ENCODE data around the gene TNRC6A. TPM values are rescaled to one million over a fixed set of nuclear protein-coding genes. Genes with fewer than 3 reads are reported as not detected.

Gene TNRC6A
- total RNA-seq, 1 donor from 2014 or later, result 55.7 TPM

DNA sequence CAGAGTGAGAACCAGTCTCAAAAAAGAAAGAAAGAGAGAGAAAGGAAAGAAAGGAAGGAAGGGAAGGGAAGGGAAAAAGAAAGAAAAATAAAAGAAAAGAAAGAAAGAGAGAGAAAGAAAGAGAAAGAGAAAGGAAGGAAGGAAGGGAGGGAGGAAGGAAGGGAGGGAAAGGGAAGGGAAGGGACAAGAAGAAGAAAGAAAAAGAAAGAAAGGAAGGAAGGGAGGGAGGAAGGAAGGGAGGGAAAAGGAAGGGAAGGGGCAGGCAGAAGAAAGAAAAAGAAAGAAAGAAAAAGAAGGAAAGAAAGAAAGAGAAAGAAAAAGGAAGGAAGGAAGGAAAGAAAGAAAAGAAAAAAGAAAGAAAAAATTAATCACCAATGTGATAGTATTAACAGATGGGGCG is 132.0 kb downstream of the TNRC6A start:
- Histone ChIP-seq H4K20me1 (ENCODE audit: low read depth) (peaks cover 4% of the 10 kb centered on the region), H3K36me3 (no peaks in the 10 kb centered on the region)
- no peak overlapping the region for H3K4me3 Mint-ChIP-seq

DNA sequence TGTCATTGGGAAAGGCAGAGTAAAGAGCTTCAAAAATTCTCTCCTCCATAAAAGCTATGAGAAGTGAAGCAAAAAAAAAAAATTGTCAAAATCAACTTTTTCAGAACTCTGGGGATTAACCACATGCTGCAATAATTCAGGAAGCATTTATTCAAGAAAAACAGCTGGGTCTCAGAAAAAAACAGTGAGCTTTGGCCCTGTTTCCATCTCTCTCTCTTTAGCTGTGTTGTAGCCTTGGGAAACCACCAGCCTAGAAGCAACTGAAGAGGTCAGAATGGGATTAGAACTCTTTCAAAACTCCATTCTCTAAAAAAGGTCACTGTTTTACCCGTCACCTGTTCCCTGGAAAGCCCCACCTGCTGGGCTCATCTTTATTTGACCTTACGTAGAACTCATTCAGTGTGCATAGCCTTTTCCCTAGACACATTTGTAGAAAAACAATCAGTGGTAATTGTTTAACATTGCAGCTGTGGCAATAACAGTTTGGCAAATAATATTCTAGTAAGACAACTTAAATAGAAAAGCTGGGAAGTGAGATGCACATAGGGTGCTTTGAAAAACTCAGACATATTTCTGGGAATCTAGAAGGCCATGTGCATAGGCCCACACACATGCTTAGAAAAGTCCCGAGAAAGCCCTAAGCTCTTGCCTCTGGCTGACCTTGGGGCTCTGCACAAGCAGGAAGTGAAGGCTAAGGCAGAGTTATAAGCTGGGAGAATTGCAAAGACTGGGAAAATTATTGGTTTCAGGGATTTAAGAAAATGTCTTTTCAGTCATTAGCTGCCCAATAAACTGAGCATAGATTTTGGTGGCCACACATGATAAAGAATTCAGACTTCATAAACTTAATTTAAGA is 134.4 kb downstream of the TNRC6A start:
- no peak overlapping the region for H3K4me2 ChIP-seq
- no peak overlapping the region for H3K27ac Mint-ChIP-seq
- H2AFZ ChIP-seq (replicated peaks), result no peak overlapping the region
- TF ChIP-seq, protein P1, sequence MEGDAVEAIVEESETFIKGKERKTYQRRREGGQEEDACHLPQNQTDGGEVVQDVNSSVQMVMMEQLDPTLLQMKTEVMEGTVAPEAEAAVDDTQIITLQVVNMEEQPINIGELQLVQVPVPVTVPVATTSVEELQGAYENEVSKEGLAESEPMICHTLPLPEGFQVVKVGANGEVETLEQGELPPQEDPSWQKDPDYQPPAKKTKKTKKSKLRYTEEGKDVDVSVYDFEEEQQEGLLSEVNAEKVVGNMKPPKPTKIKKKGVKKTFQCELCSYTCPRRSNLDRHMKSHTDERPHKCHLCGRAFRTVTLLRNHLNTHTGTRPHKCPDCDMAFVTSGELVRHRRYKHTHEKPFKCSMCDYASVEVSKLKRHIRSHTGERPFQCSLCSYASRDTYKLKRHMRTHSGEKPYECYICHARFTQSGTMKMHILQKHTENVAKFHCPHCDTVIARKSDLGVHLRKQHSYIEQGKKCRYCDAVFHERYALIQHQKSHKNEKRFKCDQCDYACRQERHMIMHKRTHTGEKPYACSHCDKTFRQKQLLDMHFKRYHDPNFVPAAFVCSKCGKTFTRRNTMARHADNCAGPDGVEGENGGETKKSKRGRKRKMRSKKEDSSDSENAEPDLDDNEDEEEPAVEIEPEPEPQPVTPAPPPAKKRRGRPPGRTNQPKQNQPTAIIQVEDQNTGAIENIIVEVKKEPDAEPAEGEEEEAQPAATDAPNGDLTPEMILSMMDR (IDR thresholded peaks at IDR 0.05), result no peak
- TF ChIP-seq EZH2phosphoT487 (IDR thresholded peaks at IDR 0.05) (no peak), EZH2 (IDR thresholded peaks at IDR 0.05) (no peak)
- DNase-seq (ENCODE audit: low spot score), result no peak
- H3K27me3 Mint-ChIP-seq (ENCODE audit: insufficient read depth, low read depth), result no peaks in the 10 kb centered on the region
- H3K27me3 ChIP-seq, result no peaks in the 10 kb centered on the region
- no peaks in the 10 kb centered on the region for H3K36me3 ChIP-seq
- no peaks in the 10 kb centered on the region for H3K79me2 ChIP-seq (ENCODE audit: low read depth)
- no peak overlapping the region for H3K27ac ChIP-seq
- no peaks in the 10 kb centered on the region for H3K9me3 ChIP-seq (ENCODE audit: low read depth)
- no peaks in the 10 kb centered on the region for H3F3A ChIP-seq (ENCODE audit: low read depth)
- H3K9me3 Mint-ChIP-seq, result peaks cover 5% of the 10 kb centered on the region
- H3K4me3 Mint-ChIP-seq, result no peak overlapping the region
- H3K4me1 ChIP-seq, result no peaks in the 10 kb centered on the region
- no peaks in the 10 kb centered on the region for H3K4me1 Mint-ChIP-seq
- H3K9ac ChIP-seq, result no peak overlapping the region
- H4K20me1 ChIP-seq (ENCODE audit: low read depth), result no peaks in the 10 kb centered on the region
- H3K36me3 Mint-ChIP-seq, result no peaks in the 10 kb centered on the region
- H3K4me3 ChIP-seq, result no peak overlapping the region

More for the DNA sequence above, 132.0 kb downstream of the TNRC6A start:
- Mint-ChIP-seq H3K36me3 (no peaks in the 10 kb centered on the region), H3K9me3 (peaks cover 5% of the 10 kb centered on the region), H3K4me1 (no peaks in the 10 kb centered on the region), H3K27me3 (ENCODE audit: insufficient read depth, low read depth) (peaks cover 4% of the 10 kb centered on the region), H3K27ac (no peak overlapping the region)
- Histone ChIP-seq H3K27me3 (no peaks in the 10 kb centered on the region), H2AFZ (replicated peaks) (no peak overlapping the region), H3K79me2 (ENCODE audit: low read depth) (no peaks in the 10 kb centered on the region), H3K4me1 (no peaks in the 10 kb centered on the region), H3K27ac (no peak overlapping the region), H3K9me3 (ENCODE audit: low read depth) (no peaks in the 10 kb centered on the region), H3K4me3 (no peak overlapping the region), H3K9ac (no peak overlapping the region), H3F3A (ENCODE audit: low read depth) (no peaks in the 10 kb centered on the region), H3K4me2 (no peak overlapping the region)
- TF ChIP-seq EZH2phosphoT487 (IDR thresholded peaks at IDR 0.05) (no peak), EZH2 (IDR thresholded peaks at IDR 0.05) (no peak)
- TF ChIP-seq, protein P1 (IDR thresholded peaks at IDR 0.05), result no peak
- DNase-seq (ENCODE audit: low spot score), result no peak

DNA sequence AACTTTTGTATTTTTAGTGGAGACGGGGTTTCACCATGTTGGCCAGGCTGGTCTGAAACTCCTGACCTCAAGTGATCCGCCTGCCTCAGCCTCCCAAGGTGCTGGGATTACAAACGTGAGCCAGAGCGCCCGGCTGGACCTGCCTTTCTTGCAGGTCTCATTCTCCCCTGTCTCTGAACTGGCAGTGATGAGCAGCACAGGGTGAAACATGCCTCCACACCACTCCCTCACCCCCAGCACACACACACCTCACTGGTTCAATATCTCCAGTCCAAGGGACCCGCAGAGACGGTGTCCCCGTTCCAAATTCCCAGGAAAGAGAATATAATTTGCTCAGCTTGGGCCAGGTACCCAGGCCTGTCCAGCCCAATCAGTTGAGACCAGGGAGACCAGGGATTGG is 139.6 kb downstream of the TNRC6A start:
- Mint-ChIP-seq H3K9me3 (peaks cover 3% of the 10 kb centered on the region), H3K27ac (no peak overlapping the region), H3K36me3 (no peaks in the 10 kb centered on the region), H3K27me3 (ENCODE audit: insufficient read depth, low read depth) (no peaks in the 10 kb centered on the region), H3K4me3 (no peak overlapping the region), H3K4me1 (no peaks in the 10 kb centered on the region)
- H3K9ac ChIP-seq, result no peak overlapping the region
- no peak overlapping the region for H2AFZ ChIP-seq (replicated peaks)
- no peaks in the 10 kb centered on the region for H4K20me1 ChIP-seq (ENCODE audit: low read depth)
- no peaks in the 10 kb centered on the region for H3K4me1 ChIP-seq
- H3K4me2 ChIP-seq, result no peak overlapping the region
- no peak overlapping the region for H3K27ac ChIP-seq
- no peaks in the 10 kb centered on the region for H3K36me3 ChIP-seq
- no peaks in the 10 kb centered on the region for H3F3A ChIP-seq (ENCODE audit: low read depth)
- TF ChIP-seq EZH2 (IDR thresholded peaks at IDR 0.05) (no peak), EZH2phosphoT487 (IDR thresholded peaks at IDR 0.05) (no peak)
- TF ChIP-seq, protein P1 (IDR thresholded peaks at IDR 0.05), result no peak
- no peak overlapping the region for H3K4me3 ChIP-seq
- no peaks in the 10 kb centered on the region for H3K79me2 ChIP-seq (ENCODE audit: low read depth)
- no peak for DNase-seq (ENCODE audit: low spot score)
- H3K27me3 ChIP-seq, result no peaks in the 10 kb centered on the region
- H3K9me3 ChIP-seq (ENCODE audit: low read depth), result no peaks in the 10 kb centered on the region
